HG03108 (cell line): ENCODE results near the gene TMEM203.
A peak's percentile ranks its signal among the peaks of the same experiment; 100 is the strongest.
"Not testable (repeated sequence)": the region's sequence is repeated elsewhere in the genome, so short reads cannot be mapped to it uniquely, and the experiment has no call there.

Experiments
- ATAC-seq: cut with Tn5 transposase; IDR thresholded peaks from one replicate; pipeline ENCODE4 v1.9.1; 2021; ENCODE audit warnings: moderate library complexity; ENCODE audit not compliant: unreplicated experiment

The TMEM203 gene, protein sequence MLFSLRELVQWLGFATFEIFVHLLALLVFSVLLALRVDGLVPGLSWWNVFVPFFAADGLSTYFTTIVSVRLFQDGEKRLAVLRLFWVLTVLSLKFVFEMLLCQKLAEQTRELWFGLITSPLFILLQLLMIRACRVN

DNA sequence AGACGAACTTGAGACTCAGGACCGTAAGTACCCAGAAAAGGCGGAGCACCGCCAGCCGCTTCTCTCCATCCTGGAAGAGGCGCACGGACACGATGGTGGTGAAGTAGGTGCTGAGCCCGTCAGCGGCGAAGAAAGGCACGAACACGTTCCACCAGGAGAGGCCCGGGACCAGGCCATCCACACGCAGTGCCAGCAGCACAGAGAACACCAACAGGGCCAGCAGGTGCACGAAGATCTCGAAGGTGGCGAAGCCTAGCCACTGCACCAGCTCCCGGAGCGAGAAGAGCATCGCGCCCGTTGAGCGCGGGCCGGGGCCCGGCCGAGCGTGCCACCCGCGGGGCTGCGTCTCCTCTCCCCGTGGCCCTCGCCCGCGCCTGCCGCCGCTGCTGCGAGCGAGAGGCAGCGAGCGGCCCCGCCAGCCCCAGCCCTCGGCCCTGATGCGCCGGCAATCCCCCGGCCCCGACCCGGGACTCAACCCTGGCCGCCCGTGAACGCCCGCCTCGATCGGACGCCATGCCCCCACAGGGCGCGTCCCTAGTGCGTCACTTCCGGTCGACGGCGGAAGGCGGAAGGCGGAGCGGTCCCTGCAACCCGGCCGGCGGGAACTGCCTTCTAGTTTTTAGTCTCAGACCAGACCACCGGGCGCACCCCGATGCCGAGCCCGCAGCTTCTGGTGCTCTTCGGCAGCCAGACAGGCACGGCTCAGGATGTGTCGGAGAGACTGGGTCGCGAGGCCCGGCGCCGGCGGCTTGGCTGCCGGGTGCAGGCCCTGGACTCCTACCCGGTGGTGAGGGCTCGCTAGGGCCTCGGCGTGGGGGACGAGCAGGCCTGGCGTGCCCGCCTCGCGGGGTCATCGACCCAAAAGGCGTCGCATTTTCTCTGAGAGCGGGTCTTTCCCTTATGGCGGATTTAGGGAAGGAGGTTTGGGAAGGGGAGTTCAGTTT, at the start of gene TMEM203, which contains the start of gene NDOR1:
TSS of gene TMEM203 (minus strand) at position 523 of the 944 bp plus-strand sequence. CDS start at position 289, 234 bp downstream.
TSS of gene NDOR1 (plus strand) at position 575 of the 944 bp plus-strand sequence. CDS start at position 653, 78 bp downstream.
- peak; percentile 41 for ATAC-seq

DNA sequence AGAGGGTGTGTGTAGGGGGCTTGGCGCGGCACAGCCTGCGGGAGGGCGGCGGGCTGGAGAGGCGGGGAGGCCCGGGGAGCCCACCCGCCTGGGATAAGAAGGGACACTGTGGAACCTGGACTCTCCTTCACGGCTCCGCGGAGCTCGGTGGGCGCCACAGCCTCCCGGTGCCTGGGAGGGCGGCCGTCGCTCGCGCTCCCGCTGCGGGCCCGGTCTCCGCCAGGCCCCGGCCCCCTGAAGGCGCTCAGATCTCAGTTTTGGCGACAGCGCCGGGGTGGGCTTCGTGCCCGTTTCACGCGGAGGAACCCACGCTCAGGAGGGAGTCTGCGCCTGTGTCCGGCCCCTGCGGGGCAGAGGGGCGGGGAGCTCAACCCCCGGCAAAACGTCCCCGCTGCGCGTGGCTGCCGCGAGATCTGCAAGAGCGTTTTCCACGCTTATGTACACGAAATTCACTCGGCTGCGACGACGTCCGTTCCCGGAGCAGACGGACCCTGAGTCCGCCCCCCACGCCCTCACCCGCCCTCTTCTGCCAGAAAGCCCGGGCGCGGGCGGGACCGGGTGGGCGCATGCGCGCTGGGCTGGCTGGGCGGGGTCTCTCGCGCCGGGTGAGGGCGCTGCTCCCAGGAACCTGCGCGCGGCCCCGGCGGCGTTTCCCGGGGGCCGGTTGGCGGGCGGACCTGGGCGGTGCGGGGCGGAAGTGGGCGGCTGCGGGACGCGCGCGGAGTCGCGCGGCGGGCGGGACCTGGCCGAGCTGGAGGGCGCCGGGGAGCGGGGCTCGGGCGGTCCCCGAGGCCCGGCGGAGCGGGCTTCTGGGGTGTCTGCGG, 49.4 kb upstream of the TMEM203 start, which contains the start of gene NELFB:
TSS of gene NELFB (plus strand) at position 704 of the 824 bp plus-strand sequence.
- peak; percentile 70 for ATAC-seq

DNA sequence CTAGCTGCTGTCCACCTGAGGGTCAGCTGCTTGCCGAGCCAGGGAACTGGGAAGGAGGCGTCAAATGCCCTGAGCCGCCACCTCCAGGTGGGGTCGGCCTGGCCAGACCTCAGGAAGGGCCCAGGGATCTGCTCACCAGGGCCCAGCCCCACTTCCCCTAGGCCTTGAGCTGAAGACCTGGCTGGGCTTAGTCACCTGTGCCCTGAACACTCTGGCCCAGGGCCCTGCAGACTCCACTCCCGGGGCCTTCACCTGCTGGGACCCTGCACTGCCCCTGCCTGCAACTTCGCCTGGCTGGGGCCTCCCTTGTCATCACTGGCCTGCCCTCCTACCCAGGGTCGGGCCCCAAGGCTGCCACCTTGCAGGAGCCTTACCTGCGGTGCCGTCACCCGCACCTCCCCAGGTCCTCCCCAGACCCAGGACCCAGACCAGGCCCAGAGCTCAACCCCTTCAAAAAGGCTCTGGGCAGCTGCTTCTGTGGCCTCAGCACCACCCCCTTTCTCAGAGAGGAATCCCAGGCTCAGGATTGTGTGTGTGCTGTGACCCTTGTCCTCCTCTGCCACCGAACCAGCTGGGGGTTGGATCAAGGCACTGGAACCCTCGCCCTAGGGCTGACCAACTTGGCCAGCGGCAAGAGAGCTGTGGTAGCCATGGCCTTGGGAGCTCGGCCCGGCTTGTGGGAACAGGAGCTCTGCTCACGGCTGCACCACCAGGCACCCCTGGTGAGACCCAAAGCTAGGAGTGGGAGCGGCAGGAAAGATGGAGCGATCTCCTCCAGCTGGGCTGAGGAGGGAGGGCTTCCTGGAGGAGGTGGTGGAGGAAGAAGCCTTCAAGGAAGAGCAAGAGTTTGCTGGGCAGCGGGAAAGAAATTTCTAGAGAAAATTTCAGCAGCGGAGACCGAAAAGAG, 48.5 kb upstream of the TMEM203 start:
- no peak for ATAC-seq

DNA sequence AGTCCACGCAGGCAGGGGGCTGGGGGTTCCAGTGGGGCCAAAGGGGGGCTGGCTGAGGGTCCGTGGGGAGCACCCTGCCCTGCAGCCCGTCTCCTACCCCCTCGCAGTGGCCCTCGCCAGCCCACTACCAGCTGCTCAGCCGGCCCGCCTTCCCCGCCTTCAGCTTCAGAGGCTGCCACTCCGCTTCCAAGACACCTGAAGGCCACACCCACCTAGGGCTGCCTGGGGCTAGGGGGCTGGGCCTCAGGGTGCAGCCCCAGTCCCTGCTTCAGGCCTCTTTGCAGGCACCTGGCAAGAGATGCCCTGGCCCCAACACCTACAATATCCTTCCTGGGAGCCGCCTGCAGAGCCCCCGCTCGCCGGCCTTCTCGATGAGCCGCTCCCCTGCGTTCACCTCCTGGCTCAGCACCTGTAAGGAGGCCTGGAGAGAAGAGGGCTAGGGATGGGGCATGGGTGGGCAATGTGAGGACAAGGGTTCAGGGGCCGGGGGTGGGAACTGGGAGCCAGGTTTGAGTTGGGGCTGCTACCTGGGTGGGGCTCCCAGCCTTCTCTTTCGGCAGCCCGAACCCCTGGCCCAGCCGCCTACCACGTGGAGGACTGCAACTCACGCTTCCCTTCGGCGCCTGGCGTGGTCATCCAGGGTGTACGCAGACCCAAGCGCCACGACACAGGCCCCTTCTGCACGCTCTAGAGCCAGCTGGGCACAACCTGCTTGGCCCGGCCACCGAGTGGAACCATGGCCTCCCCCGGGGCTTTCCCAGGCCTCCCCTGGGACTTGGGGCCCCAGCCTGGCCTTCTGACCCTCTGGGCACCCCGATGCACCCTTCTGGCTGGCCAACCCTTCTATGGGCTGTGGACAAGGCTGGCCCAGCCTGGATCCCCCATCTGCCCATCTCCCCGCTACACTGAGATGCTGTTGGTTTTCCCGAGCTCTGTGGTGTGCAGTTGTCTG, 47.4 kb upstream of the TMEM203 start:
- no peak for ATAC-seq

DNA sequence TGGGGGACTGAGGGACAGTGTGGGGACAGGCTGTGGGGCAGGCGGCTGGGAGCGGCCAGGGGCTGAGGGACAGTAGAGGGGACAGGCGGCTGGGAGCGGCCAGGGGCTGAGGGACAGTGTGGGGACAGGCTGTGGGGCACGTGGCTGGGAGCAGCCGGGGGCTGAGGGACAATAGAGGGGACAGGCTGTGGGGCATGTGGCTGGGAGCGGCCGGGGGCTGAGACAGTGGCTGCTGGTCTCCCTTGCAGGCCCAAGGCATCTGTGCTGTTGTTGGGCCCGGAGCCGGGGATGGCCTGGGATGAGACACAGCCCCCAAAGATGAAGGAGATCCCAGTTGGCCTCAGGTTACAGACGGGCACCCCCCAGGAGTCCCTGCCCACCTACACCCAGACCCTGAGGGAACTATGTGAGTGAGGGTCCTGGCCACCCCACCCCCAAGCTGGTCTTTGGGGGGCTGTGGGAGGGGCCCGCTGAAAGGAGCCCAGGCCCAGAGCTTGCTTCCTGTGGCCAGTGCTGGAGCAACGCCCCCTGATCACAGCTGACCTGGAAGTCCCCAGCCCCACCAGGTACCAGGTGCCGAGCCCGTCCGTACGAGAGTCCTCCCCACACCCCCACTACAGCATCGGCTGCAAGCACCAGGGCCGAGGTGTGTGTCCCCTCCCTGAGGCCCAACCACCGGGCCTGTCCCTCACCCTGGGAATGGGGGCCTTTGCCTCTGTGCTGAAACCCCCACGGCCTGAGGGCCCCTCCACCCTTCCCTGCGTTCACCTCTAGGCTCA, 46.2 kb upstream of the TMEM203 start:
- no peak for ATAC-seq

DNA sequence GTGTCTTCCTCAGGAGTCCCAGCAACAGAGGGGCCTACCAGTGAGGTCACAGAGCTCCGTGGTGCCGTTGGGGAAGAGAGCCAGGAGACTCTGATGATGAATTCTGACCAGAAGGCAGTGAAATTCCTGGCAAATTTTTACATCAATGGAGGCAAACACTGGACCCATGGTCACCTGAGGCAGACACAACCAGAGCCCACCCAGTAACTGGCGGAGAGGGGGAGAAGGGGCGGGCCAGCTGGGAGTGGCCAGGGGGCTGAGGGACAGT, 45.7 kb upstream of the TMEM203 start, which contains the start of gene STPG3:
TSS of gene STPG3 (plus strand) at position 93 of the 268 bp plus-strand sequence. CDS start at position 94, 1 bp downstream.
- ATAC-seq, result no peak

DNA sequence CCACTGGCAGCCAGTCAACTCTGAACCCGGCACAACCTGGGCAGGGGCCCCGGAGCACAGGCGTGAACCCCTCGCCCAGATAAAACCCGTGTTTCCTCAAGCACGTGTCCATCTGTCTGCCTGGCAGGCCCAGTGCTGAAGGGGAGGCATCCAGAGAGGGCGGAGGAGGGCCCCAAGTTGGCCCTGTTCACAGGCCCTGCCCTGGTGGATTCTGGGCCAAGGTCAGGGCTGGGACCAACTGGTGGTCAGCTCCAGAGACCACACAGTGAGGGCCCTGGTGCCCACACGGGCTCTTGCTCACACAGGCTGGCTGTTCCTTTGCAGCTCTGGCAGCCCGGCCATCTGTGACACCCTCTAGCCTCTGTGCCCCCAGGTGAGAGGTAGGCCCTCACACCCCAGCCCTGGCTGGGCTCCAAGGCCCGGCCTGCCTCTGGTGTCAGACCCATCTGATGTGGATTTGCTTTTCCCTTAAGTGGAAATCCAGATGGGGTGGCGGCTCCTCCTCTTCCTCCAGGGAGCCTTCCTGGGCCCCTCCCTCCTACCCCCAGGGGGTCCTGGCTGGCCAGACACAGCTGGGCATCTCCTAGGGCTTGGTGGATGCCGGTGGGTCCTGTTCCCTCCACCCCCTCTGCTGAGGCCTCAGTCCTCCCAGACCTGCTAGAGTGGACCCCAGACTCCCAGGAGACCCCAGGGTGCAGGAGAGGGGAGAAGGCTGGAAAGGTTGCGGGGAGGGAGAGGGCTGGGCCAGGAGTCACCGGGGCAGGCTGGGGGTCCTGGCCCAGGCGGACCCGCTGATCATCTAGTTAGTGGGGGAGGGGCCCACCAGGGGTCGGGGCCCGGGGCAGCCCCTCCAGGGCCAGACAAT, 45.1 kb upstream of the TMEM203 start:
- ATAC-seq, result no peak

DNA sequence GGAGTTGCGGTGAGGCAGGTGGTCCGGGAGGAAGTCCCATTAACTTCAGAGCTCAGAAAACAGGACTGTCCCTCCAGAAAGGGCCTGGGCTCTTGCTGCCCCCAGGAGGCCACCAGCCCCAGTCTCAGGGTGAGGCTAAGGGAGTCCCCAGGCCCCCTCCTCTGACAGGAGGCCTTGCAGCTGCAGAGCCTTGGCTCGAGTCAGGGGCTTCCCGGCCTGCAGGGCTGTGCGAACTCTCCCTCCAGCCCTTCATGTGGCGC, 42.4 kb upstream of the TMEM203 start:
- no peak for ATAC-seq

DNA sequence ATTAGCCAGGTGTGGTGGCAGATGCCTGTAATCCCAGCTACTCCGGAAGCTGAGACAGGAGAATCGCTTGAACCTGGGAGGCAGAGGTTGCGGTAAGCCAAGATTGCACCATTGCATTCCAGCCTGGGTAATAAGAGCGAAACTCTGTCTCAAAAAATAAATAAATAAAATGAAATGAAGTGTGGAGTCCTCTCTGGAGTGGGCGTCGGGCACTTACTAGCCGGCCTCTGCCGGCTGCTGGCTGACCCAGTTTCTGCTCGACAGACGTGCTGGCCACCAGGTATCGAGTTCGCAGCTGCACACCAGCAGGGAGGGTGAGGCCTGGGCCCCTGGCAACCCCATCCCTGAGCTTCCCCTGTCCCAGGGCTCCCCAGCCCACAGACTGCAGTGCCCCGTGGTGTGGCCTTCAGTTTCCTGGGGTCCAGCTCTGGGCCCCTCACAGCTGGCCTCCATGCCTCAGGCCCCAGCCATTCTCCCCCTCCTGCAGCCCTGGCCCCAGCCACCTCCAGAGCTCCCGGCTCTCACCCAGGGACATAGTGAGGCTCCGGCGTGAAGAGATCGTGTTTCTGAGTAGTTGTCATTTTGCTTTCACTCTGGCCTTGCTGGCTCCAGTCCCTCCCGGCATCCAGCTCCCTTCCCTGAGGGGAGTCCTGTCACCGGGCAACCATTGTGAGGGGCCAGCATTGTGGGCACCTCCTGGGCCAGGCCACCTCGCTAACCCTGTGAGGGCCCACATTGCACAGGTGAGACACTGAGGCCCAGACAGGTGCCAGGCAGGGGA, 41.9 kb upstream of the TMEM203 start:
- ATAC-seq, result no peak

DNA sequence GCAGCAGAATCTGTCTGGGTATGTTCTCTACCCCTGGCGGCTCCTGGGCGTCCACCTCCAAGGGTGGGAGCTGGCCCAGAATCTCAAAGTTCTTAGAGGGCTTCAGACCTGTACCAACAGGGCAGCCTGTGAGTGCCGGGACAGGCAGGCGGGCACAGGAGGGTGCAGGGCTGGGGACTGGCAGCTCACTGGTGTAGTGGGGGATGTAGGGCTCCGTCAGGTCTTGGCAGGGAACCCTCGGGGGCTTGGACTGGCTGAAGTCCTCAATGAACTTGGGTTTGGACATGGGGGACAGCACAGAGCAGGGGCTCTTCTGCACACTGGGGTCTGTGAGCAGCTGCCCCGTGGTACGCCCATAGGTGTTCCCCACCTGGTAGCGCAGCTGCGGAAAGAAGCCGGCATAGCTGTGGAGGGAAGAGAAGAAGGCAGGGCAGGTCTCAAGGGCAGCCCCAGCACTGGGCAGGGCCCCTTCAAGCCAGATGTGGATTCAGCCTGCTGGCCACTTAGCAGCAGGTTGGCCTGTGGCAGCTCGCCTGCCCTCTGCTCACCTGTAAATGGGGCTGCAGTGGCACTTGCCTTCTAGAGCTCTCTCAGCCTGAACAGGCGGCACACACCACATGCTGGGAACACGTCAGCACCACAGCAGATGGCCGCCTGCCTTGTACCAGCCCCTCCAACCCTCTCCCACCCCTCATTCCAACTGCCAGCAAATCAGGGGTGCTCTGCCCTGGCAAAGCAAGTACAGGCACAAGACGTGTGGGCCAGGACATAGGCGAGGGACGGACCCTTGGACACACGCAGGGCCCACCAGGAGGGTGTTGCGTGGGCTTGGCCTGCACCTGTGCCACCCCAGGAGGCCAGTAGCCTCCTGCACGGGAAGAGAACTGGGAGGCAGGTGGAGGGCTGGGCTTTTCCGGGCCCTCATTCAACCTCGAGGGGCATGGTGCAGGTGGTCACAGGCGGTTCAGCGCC, 40.3 kb upstream of the TMEM203 start:
- ATAC-seq, result no peak

DNA sequence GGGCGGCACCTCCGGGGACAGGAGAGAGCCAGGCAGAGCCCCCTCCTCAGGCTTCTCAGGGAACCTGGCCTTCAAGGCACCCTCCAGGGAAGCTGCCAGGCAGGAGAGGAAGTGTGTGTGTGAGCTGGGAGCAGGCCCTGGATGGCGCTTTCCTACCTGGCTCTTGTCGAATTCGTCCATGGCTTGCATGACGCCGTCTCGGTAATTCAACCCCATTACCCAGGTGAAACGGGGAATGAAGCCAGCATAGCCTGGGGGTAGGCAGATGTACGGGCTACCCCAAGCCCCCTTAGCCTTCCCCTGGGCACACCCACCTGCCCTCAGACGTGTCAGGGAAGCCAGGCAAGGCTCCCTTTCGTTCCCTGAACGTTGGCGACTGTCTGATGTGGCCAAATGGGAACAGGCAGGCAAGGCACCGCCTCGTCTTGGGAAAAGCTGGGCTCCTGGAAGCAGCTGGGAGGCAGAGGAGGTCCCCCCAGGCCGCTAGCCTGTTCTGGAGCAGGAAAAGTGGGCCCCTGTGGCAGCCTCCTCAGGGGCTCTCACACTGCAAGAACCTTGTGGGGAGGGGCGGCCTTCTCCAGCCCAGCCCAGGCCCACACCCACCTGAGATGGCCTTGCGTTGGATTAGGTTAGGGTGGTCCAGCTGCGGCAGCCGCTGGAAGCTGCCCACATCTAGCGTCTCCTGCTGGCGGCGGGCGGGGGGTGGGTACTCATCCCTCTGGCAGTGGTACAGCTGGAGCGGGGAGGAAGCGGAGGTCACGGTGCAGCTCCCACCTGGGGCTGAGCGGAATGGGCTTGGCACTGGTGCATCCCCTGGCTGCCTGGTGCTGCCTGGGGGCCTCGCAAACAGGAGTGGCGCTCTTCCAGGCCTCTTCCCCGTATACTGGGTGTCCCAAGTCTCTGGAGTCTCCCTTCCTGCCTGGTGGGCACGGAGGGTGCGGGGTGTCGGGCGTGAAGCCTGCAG, 39.3 kb upstream of the TMEM203 start:
- no peak for ATAC-seq

DNA sequence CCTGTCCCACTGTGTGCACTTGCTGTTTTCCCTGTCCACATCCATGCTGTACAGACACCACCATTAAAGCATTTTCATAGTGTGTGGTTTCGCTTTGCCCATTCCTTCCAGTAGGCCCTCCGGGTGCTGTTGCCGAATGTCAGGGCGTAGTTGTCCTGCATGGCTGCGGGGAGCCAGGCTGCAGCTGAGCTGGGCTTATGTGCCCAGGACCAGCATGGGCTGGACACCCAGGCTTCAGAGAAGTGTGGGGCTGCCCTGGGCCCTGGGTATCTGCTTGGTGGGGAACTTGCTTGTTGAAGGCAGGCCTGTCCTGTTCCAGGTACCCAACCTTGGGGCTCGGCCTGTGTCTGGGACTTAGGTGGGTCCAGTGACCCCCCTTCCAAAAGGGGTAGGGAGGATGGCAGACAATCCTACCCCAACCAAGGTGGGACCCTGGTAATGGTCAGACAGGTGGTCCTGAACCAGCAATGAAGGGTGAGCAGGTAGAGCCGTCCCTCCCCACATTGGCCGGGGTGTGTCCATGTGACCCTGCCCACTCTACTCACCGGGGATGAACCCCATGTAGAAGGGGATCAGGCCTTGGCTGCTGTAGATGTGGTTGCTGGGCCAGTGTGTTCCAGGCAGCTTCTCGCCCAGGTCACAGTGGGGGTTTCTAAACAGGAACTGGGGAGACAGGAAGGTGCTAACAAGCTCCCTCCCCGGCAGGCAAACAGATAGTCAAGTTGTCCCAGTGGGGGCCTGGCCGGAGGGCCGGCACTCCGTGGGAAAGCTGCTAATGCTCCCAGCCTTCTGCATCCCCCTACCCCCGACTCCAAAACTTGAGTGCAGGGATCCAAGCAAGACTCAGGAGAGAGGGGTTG, 38.4 kb upstream of the TMEM203 start:
- no peak for ATAC-seq

DNA sequence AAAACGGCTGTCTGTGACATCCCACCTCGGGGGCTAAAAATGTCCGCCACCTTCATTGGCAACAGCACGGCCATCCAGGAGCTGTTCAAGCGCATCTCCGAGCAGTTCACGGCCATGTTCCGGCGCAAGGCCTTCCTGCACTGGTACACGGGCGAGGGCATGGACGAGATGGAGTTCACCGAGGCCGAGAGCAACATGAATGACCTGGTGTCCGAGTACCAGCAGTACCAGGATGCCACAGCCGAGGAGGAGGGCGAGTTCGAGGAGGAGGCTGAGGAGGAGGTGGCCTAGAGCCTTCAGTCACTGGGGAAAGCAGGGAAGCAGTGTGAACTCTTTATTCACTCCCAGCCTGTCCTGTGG, 37.8 kb upstream of the TMEM203 start:
- ATAC-seq, result not testable (repeated sequence)
